Esophagus muscularis mucosa (tissue), 4 donors: Measurements from ENCODE around the gene CYP21A2. TPM values are rescaled to one million over a fixed set of nuclear protein-coding genes. Genes with fewer than 3 reads are reported as not detected.
"Not testable (repeated sequence)": the region's sequence is repeated elsewhere in the genome, so short reads cannot be mapped to it uniquely, and the experiment has no call there.

Experiments
- DNase-seq: peaks from one replicate; pipeline ENCODE4 v3.0.0-alpha.2; 2017; ENCODE audit errors: extremely low spot score
- H3K27ac ChIP-seq, 4 donors: fragments of 200-600 bp; sonication (generic); replicated peaks in 1 of 4; 1 replicate in 3 of 4; 2 replicates in 1 of 4; pipeline ENCODE4 v1.5.1; 2016 to 2019; ENCODE audit warnings: mild to moderate bottlenecking in 1 of 4
- H3K27me3 ChIP-seq, 4 donors: fragments of 200-600 bp; sonication (generic); one replicate each; pipeline versions ENCODE4 v1.5.1 to v1.6.0; 2016 to 2019
- H3K36me3 ChIP-seq, 4 donors: fragments of 200-600 bp; sonication (generic); one replicate each; pipeline ENCODE4 v1.5.1; 2016 to 2019
- H3K4me1 ChIP-seq, 4 donors: fragments of 200-600 bp; sonication (generic); one replicate each; pipeline ENCODE4 v1.5.1; 2016 to 2019
- H3K4me3 ChIP-seq, 4 donors: fragments of 200-600 bp; sonication (generic); 1 replicate in 2 of 4; 2 replicates in 2 of 4; pipeline ENCODE4 v1.5.1; 2016 to 2019; ENCODE audit warnings: mild to moderate bottlenecking in 4 of 4, moderate library complexity in 1 of 4
- H3K9me3 ChIP-seq, 4 donors: fragments of 200-600 bp; sonication (generic); 1 replicate in 3 of 4; 2 replicates in 1 of 4; pipeline ENCODE4 v1.5.1; 2016 to 2019
- EP300 ChIP-seq: sonication (generic); formaldehyde crosslinking; IDR thresholded peaks from one replicate; pipeline ENCODE4 v1.6.1; 2017; ENCODE audit warnings: antibody characterized with exemption
- POLR2A ChIP-seq: fragments of 450-650 bp; IDR thresholded peaks from one replicate; pipeline ENCODE4 v1.6.1; 2017; ENCODE audit warnings: antibody characterized with exemption, moderate library complexity, mild to moderate bottlenecking, low read depth
- POLR2AphosphoS5 ChIP-seq, 2 donors: sonication (generic); formaldehyde crosslinking; IDR thresholded peaks; one replicate each; pipeline ENCODE4 v1.6.1; 2017; ENCODE audit warnings: antibody characterized with exemption in 2 of 2
- WGBS: methylation state at CpG from one replicate; pipeline ENCODE4 v1.1.5; 2018; 5-methylcytosine and 5-hydroxymethylcytosine counted together
- intact Hi-C: fragments of 100-400 bp; cut with DNase I; formaldehyde crosslinking; loops from one replicate; pipeline ENCODE4 v1.15.1; 2023
- total RNA-seq, 4 donors: library from RNA; depleted of rRNA; stranded (reverse); fragments of >200 nt; gene quantifications; one replicate each; pipeline versions ENCODE4 v1.1.0 to v1.2.1, GENCODE V29; 2016
- TF ChIP-seq, protein P1 (sequence below), 3 experiments: fragments of 200-600 bp in 2 of 3; fragments of 450-650 bp in 1 of 3; sonication (generic) in 2 of 3; IDR thresholded peaks; one replicate each; pipeline ENCODE4 v1.5.1; 2017 to 2019; ENCODE audit warnings: antibody characterized with exemption in 3 of 3, mild to moderate bottlenecking in 2 of 3, moderate library complexity in 1 of 3

CYP21A2 gene
- total RNA-seq, 4 donors from 2014 or later, result 0.33 to 3.7 (median 1.9) TPM

DNA sequence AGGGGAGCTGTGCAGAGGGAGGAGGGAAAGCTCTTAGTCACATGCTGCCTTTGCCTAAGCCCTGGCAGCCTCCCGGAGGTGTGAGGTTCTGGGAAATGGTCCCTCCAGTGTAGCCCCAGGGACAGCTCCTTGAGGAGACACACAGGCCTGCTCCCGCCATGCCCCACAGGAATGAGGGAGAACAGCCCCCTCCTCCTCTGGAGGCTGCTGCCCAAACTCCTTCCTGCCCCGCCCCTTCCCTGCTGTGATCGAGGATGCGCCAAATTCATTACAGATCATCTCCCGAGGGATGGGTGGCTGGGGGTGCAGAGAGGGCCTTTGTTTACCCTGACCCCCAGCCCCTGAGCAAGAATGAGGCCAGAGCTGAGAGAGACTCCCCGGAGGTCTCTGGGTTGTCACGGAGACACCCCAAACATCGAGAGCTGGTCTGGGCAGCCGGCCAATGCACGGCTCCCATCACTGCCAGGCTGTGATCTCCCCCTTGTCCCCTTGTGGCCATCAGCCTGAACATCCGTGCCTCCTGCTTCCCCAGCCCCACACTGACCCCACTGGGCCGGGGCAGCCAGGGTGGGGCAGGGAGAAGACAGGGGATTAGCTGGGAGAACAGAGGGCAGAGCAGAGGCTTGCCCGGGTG lies 8.4 kb downstream of the CYP21A2 start:
- no peak for DNase-seq
- WGBS, result 57% methylated on average over 1 of the region's 14 CpGs
- Histone ChIP-seq H3K4me3 (peak overlapping the region in 2 of 4 donors; percentile 9 to 20), H3K27ac (peak overlapping the region; percentile 74 to 87 (median 80)), H3K4me1 (peaks cover 28 to 37% (median 32%) of the 10 kb centered on the region in 4 donors), H3K36me3 (peaks cover 0 to 39% (median 4%) of the 10 kb centered on the region in 4 donors), H3K27me3 (no peaks in the 10 kb centered on the region), H3K9me3 (no peaks in the 10 kb centered on the region)
- TF ChIP-seq POLR2A, result no peak
- TF ChIP-seq, protein P1, sequence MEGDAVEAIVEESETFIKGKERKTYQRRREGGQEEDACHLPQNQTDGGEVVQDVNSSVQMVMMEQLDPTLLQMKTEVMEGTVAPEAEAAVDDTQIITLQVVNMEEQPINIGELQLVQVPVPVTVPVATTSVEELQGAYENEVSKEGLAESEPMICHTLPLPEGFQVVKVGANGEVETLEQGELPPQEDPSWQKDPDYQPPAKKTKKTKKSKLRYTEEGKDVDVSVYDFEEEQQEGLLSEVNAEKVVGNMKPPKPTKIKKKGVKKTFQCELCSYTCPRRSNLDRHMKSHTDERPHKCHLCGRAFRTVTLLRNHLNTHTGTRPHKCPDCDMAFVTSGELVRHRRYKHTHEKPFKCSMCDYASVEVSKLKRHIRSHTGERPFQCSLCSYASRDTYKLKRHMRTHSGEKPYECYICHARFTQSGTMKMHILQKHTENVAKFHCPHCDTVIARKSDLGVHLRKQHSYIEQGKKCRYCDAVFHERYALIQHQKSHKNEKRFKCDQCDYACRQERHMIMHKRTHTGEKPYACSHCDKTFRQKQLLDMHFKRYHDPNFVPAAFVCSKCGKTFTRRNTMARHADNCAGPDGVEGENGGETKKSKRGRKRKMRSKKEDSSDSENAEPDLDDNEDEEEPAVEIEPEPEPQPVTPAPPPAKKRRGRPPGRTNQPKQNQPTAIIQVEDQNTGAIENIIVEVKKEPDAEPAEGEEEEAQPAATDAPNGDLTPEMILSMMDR (IDR thresholded peaks at IDR 0.05), result peak in 1 of 3 experiments; percentile 9
- intact Hi-C loops, result no loop called here

- no peak for DNase-seq
- H3K27me3 ChIP-seq, result no peaks in the 10 kb centered on the region
- H3K4me3 ChIP-seq, result peak overlapping the region in 1 of 4 donors; percentile 20
- H3K36me3 ChIP-seq, result peaks cover 0 to 44% (median 6%) of the 10 kb centered on the region in 4 donors
- H3K27ac ChIP-seq, result peak overlapping the region; percentile 74 to 87 (median 80)
- TF ChIP-seq POLR2A (no peak), POLR2AphosphoS5 (IDR thresholded peaks at IDR 0.05) (peak; percentile 63 to 74)
- WGBS, result 45% methylated on average over 11 of the region's 11 CpGs
- no peaks in the 10 kb centered on the region for H3K9me3 ChIP-seq
- intact Hi-C loops, result no loop called here
- H3K4me1 ChIP-seq, result peaks cover 28 to 37% (median 32%) of the 10 kb centered on the region in 4 donors
Measured at GRCh38 chr6:32047084-32047478, 8.9 kb downstream of the CYP21A2 start.

DNA sequence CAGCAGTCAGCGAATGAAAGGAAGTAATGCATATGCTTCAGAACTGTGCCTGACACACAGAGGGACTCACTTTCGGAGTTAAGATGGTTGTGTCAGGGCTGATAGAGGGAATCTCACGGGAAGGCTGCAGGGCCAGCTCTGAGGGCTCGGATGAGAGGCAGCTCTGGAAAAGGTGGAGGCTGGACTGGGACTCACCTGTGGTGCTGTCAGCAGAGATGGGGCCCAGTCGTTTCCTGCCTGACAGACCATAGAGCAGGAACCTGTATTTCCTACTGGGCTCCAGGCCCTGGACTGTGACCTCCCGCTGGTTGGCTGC lies 9.3 kb downstream of the CYP21A2 start:
- intact Hi-C loops, result no loop called here
- no peak for TF ChIP-seq POLR2AphosphoS5 (IDR thresholded peaks at IDR 0.05)
- TF ChIP-seq, protein P1 (IDR thresholded peaks at IDR 0.05), result no peak
- TF ChIP-seq POLR2A, result no peak
- TF ChIP-seq EP300, result no peak
- 87% methylated on average over 3 of the region's 6 CpGs for WGBS

DNA sequence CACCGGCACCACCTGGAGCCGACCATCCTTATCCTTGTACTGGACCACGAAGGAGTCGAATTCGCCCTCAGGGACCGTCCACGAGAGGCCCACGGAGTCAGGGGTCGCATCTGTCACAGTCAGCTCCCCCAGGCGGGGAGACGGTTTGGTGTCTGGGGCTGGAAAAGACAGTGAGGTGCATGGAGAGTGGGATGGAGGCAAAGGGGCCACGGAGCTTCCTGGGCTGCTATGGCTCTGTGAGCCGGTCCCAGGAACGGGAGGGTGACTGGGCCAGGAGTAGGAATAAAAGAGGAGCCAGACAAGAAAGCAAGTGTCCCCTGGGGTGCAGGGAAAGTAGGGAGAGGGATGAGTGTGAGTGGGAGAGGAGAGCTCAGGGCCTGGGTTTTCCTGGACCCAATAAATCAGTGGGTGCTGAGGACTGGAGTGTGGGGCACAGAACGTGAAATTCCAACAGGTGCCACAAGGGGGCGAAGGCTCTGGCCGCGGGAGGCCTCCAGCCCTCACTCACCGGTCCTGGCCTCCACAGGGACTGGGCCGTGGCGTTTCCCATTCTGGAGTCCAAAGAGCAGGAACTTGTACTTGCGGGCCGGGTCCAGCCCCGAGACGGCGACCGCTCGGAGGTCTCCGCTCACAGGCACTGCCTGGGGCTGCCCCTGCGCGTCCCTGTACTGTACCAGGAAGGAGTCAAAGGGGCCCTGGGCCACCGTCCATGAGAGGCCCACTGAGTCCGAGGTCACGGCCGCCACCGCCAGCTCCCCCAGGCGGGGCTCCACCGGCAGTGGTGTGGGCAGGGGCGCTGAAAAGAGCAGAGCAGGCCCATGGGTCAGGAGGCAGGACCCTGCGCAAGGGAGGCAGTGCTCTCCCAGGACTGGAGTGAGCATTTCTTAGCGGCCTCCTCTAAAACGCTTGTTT lies 9.9 kb downstream of the CYP21A2 start:
- 55% methylated on average over 27 of the region's 42 CpGs for WGBS
- peak overlapping the region; percentile 74 to 87 (median 80) for H3K27ac ChIP-seq
- TF ChIP-seq POLR2AphosphoS5 (IDR thresholded peaks at IDR 0.05) (peak in 1 of 2 donors; percentile 43), POLR2A (no peak)
- TF ChIP-seq, protein P1 (IDR thresholded peaks at IDR 0.05), result peak; percentile 80 to 93 (median 81)

More for the DNA sequence above, 9.3 kb downstream of the CYP21A2 start:
- DNase-seq, result no peak
- Histone ChIP-seq H3K4me3 (no peak overlapping the region), H3K9me3 (no peaks in the 10 kb centered on the region), H3K36me3 (peaks cover 0 to 48% (median 8%) of the 10 kb centered on the region in 4 donors), H3K4me1 (peaks cover 28 to 37% (median 32%) of the 10 kb centered on the region in 4 donors), H3K27ac (peak overlapping the region; percentile 74 to 87 (median 80)), H3K27me3 (no peaks in the 10 kb centered on the region)

DNA sequence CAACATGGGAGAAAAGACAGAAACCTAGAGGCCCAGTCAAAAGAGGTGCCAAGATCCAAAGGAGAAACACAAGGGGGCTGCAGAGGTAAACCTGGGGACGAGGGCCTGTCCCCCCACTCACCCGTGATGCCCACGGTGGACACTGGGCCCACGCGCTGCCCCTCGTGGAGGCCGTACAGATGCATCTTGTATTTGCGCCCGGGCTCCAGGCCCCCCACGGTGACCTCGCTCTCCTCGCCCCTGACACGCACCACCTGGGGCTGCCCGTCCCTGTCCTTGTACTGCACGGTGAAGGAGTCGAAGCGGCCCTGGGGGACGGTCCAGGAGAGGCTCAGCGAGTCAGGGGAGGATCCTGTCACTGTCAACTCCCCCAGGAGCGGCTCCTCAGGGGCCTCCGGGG lies 10.9 kb downstream of the CYP21A2 start:
- Histone ChIP-seq H3K36me3 (peaks cover 0 to 61% (median 12%) of the 10 kb centered on the region in 4 donors), H3K27ac (peak overlapping the region in 3 of 4 donors; percentile 0 to 39 (median 15)), H3K4me1 (peaks cover 28 to 37% (median 32%) of the 10 kb centered on the region in 4 donors)
- intact Hi-C loops, H3K27me3 ChIP-seq, DNase-seq, H3K4me3 ChIP-seq, H3K9me3 ChIP-seq: not testable (repeated sequence)
- WGBS, result 90% methylated on average over 17 of the region's 21 CpGs

More for the DNA sequence above, 9.9 kb downstream of the CYP21A2 start:
- intact Hi-C loops, result no loop called here
- H3K27me3 ChIP-seq, result no peaks in the 10 kb centered on the region
- H3K4me3 ChIP-seq, result peak overlapping the region in 1 of 4 donors; percentile 9
- peaks cover 28 to 37% (median 32%) of the 10 kb centered on the region in 4 donors for H3K4me1 ChIP-seq
- no peaks in the 10 kb centered on the region for H3K9me3 ChIP-seq
- DNase-seq, result no peak
- peaks cover 0 to 54% (median 11%) of the 10 kb centered on the region in 4 donors for H3K36me3 ChIP-seq

DNA sequence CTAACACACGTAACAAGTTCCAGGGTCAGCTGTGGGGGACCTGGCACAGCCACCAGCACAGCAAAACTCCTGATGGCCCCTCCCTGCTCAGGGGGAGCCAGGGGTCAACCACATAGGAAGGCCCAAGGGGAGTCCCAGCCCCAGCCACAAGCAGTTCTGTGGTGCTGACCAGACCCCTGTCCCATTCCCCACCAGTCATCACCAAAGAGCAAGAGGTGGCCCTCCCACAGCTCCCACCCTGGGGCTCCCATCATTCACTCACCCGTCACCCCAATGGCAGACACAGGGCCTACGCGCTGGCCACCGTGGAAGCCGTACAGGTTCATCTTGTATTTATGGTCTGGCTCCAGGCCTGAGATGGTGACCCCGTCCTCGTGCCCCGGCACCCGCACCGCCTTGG lies 11.5 kb downstream of the CYP21A2 start:
- intact Hi-C loops, DNase-seq, H3K4me3 ChIP-seq, H3K9me3 ChIP-seq, H3K27me3 ChIP-seq: not testable (repeated sequence)
- peaks cover 0 to 66% (median 12%) of the 10 kb centered on the region in 4 donors for H3K36me3 ChIP-seq
- peak overlapping the region in 3 of 4 donors; percentile 0 to 39 (median 15) for H3K27ac ChIP-seq
- H3K4me1 ChIP-seq, result peaks cover 28 to 37% (median 32%) of the 10 kb centered on the region in 4 donors
- WGBS, result 88% methylated on average over 1 of the region's 11 CpGs
